NCI-H446 treated with DMSO at 0.1 percent for 48 hours (cell line): ENCODE data around the gene GPATCH1.
"Not testable (repeated sequence)": the region's sequence is repeated elsewhere in the genome, so short reads cannot be mapped to it uniquely, and the experiment has no call there.

Experiments used
- DNase-seq: peaks from one replicate; lab custom pipeline; 2025; lab: John Stamatoyannopoulos, UW

GPATCH1 gene, protein sequence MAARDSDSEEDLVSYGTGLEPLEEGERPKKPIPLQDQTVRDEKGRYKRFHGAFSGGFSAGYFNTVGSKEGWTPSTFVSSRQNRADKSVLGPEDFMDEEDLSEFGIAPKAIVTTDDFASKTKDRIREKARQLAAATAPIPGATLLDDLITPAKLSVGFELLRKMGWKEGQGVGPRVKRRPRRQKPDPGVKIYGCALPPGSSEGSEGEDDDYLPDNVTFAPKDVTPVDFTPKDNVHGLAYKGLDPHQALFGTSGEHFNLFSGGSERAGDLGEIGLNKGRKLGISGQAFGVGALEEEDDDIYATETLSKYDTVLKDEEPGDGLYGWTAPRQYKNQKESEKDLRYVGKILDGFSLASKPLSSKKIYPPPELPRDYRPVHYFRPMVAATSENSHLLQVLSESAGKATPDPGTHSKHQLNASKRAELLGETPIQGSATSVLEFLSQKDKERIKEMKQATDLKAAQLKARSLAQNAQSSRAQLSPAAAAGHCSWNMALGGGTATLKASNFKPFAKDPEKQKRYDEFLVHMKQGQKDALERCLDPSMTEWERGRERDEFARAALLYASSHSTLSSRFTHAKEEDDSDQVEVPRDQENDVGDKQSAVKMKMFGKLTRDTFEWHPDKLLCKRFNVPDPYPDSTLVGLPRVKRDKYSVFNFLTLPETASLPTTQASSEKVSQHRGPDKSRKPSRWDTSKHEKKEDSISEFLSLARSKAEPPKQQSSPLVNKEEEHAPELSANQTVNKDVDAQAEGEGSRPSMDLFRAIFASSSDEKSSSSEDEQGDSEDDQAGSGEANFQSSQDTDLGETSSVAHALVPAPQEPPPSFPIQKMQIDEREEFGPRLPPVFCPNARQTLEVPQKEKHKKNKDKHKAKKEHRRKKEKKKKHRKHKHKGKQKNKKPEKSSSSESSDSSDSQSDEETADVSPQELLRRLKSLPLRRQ

DNA sequence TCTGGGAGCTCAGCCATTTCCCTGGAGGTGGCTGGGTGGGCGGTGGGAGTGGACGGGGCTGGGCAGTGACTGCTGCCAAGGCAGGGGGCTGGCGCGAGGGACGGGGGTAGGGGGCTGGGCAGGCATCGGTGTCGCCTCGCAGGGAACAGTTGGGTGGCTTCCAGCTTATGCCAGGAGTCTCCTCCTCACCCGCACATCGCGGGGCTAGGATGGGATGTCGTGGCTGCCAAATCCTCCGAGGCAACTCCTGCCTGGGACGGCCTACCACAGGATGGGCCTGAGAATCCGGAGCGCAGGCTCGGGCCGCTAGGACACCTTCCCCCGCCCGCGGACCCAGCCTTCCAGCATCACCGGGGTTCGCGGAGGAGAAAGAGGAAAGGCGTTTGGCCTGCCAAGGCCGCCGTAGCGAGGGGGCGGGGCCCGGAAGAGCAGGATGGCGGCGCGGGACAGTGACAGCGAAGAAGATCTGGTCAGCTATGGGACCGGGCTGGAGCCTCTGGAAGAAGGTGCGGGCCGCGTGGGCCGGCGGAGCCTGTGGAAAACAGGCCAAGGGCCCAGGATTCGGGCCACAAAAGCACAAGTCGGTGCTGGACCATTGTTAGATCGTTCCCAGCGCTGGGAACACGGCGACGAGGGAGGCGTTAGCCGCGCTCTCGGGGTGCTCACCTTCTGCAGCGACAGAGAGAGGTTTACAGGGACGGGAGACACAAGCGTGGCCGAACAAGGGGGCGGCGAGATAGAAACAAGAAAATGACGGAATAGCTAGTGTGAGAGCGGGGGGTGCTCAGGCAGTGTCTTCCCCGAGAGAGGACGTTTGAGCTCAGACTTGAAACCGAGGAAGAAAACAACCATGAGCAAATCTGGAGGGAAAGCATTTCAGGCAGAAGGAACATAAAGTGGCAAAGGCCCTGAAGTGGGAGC lies at the start of gene GPATCH1:
Gene GPATCH1, plus strand, starts transcription at position 421 of the 921 bp plus-strand sequence. Its CDS starts 13 bp downstream, at position 434.
- peak; percentile 75 for DNase-seq

DNA sequence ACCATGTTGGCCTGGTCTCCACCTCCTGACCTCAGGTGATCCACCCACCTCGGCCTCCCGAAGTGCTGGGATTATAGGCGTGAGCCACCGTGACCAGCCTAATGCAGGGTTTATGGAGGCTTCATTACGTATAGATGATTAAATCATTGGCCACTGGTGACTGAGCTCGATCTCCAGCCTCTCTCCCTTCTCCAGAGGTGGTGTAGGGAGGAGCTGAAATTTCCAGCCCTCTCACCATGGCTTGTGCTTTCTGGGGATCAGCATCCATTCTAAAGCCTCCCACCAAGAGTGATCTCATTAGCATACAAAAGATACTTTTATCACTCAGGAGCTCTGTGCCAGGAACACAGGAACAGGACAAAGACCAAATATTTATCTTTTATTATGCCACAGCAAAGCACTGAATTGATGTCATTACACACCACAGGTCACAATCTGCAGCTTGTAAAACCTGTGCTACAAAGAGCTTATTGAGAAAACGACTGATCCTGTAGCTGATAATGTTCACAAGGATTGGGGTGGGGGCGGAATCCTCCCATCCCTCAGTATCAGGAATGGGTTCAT lies 48.7 kb upstream of the GPATCH1 start:
- DNase-seq = no peak

DNA sequence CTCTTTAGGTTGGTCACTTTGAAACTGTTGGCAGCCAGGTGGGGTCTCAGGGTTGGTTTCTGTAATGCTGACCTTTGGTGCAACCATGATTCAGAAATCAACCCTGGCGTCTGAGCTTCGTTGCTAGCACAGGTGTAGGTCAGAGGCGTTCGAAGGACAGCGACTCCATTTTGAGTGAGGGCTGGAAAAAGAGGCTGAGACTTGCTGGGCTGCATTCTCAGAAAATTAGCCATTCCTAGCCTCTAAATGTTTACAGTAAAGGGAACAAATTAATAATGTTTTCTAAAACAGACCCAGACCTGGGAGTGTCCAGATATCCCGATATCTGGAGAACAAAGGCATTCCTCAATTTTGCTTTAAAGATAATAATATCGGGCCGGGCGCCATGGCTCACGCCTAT lies 45.5 kb upstream of the GPATCH1 start:
- DNase-seq = no peak

DNA sequence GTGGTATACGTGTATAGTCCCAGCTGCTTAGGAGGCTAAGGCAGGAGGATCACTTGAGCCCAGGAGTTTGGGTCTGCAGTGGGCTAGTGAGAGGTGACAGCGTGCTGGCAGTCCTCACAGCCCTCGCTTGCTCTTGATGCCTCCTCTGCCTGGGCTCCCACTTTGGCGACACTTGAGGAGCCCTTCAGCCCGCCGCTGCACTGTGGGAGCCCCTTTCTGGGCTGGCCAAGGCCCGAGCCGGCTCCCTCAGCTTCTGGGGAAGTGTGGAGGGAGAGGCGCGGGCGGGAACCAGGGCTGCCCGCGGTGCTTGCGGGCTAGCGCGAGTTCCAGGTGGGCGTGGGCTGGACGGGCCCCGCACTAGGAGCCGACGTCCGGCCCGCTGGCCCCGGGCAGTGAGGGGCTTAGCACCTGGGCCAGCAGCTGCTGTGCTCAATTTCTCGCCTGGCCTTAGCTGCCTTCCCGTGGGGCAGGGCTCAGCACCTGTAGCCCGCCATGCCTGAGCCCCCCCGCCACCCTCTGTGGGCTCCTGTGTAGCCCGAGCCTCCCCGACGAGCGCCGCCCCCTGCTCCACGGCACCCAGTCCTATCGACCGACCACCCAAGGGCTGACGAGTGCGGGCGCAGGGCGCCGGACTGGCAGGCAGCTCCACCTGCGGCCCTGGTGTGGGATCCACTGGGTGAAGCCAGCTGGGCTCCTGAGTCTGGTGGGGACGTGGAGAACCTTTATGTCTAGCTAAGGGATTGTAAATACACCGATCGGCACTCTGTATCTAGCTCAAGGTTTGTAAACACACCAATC lies 44.4 kb upstream of the GPATCH1 start:
- DNase-seq = not testable (repeated sequence)

DNA sequence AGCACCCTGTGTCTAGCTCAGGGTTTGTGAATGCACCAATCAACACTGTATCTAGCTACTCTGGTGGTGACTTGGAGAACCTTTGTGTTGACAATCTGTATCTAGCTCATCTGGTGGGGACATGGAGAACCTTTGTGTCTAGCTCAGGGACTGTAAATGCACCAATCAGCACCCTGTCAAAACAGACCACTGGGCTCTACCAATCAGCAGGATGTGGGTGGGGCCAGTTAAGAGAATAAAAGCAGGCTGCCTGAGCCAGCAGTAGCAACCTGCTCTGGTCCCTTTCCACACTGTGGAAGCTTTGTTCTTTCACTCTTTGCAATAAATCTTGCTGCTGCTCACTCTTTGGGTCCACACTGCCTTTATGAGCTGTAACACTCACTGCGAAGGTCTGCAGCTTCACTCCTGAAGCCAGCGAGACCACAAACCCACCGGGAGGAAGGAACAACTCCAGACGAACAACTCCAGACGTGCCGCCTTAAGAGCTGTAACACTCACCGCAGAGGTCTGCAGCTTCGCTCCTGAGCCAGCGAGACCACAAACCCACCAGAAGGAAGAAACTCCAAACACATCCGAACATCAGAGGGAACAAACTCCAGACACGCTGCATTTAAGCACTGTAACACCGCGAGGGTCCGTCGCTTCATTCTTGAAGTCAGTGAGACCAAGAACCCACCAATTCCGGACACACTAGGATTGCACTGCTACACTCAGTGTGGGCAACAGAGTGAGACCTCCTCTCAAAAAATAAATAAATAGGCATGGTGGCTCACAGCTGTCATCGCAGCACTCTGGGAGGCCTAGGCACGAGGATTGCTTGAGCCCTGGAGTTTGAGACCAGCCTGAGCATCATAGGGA lies 43.6 kb upstream of the GPATCH1 start:
- DNase-seq = not testable (repeated sequence)

DNA sequence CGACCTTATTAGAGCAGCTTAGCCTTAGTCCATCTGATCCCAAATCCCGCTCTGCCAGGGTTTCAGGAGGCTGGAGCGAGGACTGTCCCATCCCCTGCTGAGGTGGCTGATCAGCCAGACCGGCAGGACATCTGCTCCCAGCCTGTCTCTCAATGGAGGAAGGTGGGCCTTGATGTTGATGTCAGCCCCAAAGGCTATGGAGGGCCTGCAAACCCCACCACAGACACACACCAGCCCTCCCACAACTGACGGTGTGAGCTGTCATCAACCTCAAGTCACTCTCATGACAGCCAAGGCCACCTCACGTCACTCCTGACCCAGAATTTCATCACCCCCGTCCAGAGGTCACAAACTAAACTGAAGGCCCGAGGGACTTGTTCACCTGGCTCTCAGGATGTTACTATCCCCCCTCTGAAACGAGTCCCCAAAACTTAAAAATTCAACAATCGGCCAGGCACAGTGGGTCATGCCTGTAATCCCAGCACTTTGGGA lies 41.8 kb upstream of the GPATCH1 start:
- DNase-seq = no peak

DNA sequence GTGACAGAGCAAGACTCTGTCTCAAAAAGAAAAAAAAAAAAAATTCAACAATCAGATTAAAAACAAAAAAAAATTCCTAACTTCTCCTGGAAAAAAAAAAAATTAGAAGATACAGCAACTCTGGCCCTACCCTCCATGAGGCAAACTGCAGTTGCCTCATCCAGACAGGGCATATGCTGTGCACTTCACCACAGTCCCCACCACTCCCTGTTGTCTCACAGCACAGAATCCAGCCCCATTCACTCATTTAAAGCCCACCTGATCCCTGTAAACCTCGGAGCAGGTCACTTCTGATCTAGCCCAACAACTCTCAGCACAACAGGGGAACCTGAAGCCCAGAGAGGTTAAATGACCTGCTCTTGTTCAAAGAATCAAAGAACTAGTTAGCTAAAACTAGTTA lies 41.2 kb upstream of the GPATCH1 start:
- DNase-seq = no peak

DNA sequence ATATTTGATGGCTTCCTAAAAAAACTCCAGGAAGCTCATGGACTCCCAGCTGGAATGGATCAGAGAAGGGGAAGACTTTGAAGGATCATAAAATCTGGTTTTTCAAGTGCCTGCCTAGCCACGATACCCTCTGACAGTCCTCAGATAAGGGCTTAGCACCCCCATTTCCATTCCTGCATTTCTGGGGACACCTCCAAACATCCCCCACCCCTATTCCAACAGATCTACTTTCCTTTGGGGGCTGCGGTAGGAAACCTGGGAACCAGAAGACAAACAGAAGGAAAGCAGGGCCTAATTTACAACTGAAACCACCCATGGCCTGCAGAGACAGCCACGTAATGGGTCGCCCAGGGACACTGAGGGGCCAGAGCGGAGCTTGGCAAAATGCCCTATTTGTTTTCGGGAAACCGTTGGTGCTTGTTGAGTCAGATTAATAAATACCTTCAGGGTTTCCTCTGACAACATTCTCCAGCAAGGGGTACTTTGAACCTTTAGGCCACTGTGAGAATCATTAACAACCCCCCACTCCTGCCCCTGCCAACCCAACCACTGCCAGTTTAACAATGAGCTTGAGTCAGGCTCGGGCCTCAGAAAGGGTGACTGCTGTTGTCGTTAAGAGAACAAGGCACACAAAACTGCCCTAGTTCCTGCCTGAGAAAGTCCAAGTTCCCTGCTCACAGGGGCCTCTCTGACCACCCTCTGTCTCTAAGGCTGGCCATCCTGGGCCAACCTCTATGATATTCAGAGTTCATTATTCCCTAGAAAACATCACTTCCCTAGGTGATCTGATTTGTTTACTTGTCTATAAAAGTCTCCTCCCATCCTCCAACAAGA lies 39.8 kb upstream of the GPATCH1 start:
- DNase-seq = no peak

DNA sequence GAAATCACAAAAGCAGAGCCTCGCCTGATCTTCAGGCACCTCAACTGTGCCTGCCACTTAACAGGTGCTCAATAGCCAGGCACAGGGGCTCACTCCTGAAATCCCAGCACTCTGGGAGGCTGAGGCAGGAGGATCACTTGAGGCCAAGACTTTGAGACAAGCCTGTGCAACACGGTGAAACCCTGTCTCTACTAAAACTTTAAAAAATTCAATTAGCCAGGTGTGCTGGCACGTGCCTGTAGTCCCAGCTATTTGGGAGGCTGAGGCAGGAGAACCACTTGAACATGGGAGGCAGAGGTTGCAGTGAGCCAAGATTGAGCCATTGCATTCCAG lies 39.2 kb upstream of the GPATCH1 start:
- not testable (repeated sequence) for DNase-seq

DNA sequence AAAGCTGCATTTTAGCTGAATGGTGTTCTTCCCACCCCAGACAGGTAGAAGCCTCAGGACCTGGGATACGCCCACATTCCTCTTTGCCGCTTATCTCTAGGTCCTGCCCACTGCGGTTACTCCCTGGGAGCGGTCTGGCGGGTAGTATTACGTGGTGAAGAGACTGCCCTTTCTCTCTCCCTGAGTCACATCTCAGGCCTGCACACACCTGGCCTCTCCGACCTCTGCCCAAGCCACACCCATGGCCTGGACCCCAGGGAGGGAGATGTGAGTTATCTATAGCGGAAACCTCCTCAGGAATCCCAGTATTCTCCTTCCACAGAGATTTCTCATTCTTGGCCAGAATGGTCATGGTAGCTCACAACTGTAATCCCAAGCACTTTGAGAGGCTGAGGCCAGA lies 33.6 kb upstream of the GPATCH1 start:
- DNase-seq = no peak

DNA sequence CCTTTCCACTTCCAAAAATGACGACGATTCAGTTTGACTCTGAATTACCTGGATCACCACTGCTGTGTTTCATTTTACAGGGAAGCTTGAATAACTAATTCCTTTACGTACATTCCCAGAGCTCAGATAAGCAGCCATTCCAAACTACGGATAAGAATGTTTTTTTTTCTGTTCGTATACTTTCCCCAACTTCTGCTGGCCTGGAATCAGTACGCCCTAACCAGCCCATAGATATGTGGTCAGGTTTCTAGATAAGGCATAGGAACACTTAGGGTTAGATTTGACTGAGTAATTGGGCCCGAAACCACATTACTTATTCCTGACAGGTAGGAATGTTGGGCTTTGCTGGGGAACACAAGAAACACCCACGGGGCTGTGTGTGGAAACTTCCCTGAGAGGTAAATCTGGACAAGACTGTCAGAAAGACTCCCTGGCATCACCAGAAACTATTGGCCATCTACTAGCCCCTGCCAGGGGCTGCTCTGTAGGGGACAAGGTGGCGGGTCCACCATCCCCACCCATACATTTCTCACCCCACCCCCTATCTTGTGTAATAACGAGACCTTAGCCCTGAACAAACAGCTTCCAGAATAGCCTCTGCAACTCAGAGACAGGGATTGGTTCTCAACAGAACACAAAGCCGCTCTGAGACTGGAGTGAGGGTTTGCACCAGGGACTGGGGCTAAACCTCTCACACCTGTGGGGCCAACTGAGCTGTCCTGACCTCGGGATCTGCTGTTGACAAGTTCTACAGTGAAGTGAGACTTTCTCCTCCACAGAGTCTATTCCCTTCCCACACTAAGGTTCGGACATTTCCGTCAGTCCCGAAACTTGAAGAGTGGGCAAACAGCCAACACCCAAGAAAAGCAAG lies 31.9 kb upstream of the GPATCH1 start:
- no peak for DNase-seq

DNA sequence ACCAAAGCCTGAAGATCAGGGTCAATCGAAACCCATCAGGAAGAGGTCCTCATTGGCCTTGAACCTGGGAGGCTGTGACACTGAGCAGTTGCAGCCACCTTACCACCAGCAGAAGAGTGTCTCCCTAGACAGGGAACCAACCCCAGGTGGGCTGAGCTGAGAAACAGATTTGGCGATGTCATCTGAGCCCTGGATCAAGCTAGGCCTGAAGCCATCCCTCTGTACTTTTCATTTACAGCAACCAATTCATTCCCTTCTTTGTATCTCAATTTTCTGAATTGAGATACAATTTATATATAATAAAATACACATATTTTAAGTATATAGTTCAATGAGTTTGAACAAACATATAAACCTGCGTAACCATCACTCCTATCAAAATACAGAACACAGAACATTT lies 30.9 kb upstream of the GPATCH1 start:
- DNase-seq = no peak

DNA sequence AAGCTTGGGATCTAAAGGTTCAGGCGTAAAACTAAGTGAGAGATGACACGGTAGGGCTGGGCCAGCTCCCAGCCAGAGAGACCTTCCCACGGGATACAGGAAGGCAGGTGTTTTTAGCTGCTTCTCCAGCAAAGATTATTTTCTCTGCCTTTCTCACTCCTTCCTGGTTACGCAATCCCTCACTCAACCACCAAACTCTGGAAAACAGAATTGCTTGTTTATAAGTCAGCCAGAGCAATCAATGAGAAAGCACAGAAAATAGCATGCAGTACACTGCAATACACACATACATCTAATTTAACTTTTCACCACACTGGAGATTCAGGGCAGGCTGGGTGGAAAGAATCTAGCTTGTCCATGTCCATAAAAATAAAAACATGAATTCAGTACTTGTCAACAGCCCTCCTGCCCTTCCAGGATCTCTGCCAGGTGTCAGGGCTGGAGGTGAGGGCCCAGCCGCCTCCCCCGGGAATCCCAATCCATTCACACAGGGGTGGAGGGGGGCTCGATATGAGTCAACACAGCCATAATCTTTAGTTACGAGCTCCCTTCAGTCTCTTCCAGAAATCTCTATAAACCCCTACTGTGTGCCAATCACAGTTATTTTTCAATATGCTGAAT lies 28.5 kb upstream of the GPATCH1 start:
- no peak for DNase-seq

DNA sequence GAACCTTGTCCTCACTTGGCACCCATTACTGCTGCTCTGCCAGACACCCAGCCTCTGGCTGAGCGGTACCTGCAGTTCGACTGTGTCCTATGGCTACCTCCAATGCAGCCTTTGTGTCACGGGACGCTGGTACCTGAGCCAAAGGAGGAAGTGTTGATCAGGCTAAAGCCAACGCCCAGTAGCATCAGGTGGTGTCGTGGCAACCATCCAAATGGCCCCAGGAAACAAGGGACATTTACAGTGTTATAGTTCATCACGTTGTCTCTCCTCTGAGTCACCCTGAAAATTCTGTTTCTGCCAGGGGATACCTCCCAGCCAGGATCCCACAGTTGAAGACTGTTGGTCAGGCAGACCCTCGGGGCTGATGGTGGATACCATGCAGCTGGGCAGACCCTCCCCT lies 26.4 kb upstream of the GPATCH1 start:
- no peak for DNase-seq

DNA sequence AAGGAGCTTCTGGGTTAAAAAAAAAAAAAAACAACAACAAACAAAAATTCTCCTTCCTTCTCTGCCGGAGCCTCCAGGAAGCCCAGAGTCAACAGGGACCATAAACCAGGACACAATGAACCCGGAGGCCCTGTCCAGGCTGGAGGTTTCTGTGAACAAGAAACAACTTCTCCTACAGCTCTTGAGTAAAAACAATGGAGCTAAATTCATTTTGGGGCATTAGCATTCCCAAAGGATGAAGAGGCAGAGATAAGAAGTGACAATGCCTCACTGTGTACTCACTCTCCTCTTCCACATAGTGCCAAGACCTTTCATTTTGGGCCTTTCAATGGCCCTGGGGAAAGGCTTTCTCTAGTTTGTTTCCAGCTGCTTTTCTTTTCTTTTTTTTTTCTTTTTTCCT lies 25.3 kb upstream of the GPATCH1 start:
- DNase-seq = no peak

DNA sequence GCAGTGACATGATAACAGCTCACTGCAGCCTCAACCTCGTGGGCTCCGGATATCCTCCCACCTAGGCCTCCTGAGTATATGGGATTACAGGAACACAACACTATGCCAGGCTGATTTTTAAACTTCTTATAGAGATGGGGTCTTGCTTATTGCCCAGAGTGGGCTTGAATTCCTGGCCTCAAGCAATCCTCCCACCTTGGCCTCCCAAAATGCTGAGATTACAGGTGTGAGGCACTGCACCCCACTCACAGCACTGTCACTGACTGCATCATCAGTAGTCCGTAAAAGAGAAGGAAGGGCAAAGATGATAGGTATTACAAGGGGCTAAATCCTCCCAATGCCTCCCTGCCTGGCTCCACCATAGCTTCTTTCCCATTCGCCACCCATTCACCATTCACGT lies 20.4 kb upstream of the GPATCH1 start:
- DNase-seq = no peak

DNA sequence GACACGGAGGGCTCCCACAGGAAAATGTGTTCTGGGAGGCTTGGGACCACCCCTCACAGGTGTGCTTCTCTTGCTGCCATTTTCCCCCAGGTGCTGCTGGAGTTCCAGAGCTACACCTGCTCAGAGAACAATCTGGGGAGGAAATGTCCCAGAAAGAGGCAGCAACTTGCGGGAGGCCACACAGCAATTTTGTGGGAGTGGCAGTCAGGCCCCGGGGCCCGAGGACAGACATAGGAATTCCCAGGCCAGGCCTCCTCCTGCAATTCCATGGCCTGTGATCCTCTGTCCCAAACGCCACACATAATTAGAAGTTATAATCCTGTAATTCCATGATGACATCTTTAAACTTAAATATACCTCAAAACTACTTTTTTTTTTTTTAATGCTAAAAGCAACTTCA lies 18.1 kb upstream of the GPATCH1 start:
- no peak for DNase-seq
